Neuronal stem cell (in vitro differentiated cells): ENCODE measurements around the gene AKNAD1.
"Not testable (repeated sequence)": the region's sequence is repeated elsewhere in the genome, so short reads cannot be mapped to it uniquely, and the experiment has no call there.

ENCODE experiments used
- DNase-seq: peaks from one replicate; pipeline ENCODE4 v3.0.0-alpha.2; 2013; ENCODE audit warnings: low spot score
- H2AFZ ChIP-seq: one replicate; pipeline ENCODE4 v1.6.1; 2013; ENCODE audit warnings: mild to moderate bottlenecking, low read length, inconsistent platforms
- H2AK5ac ChIP-seq: 2 replicates; pipeline ENCODE4 v1.6.1; 2013; ENCODE audit warnings: low read depth, mild to moderate bottlenecking, inconsistent platforms, low read length, moderate library complexity, mixed read lengths
- H2BK120ac ChIP-seq: 2 replicates; pipeline ENCODE4 v1.6.1; 2013; ENCODE audit warnings: low read depth, mild to moderate bottlenecking, inconsistent platforms, low read length, moderate library complexity, mixed read lengths
- H2BK12ac ChIP-seq: one replicate; pipeline ENCODE4 v1.6.1; 2013; ENCODE audit warnings: low read length, inconsistent platforms
- H2BK15ac ChIP-seq: 2 replicates; pipeline ENCODE4 v1.6.1; 2013; ENCODE audit warnings: mild to moderate bottlenecking, low read length, inconsistent platforms, mixed read lengths
- H2BK5ac ChIP-seq: one replicate; pipeline ENCODE4 v1.6.1; 2013; ENCODE audit warnings: inconsistent platforms, mild to moderate bottlenecking, low read length, moderate library complexity
- H3K14ac ChIP-seq: one replicate; pipeline ENCODE4 v1.6.1; 2013; ENCODE audit warnings: low read length, inconsistent platforms
- H3K18ac ChIP-seq: 2 replicates; pipeline ENCODE4 v1.6.1; 2013; ENCODE audit warnings: low read length, inconsistent platforms
- H3K23ac ChIP-seq: 2 replicates; pipeline ENCODE4 v1.6.1; 2013; ENCODE audit warnings: low read depth, mild to moderate bottlenecking, mixed read lengths, low read length, inconsistent platforms; ENCODE audit not compliant: poor library complexity
- H3K27ac ChIP-seq: replicated peaks from 3 replicates; pipeline ENCODE4 v1.5.1; 2013; ENCODE audit warnings: low read length, inconsistent platforms
- H3K27me3 ChIP-seq, 3 experiments: 2 replicates each; pipeline ENCODE4 v1.6.1; 2013; ENCODE audit warnings: low read length in 3 of 3, mild to moderate bottlenecking in 2 of 3, inconsistent platforms in 1 of 3, low read depth in 1 of 3, mixed read lengths in 1 of 3, moderate library complexity in 1 of 3; ENCODE audit not compliant: control insufficient read depth in 3 of 3, insufficient read depth in 3 of 3
- H3K36me3 ChIP-seq, 2 donors: replicated peaks in 1 of 2; 2 replicates each; pipeline ENCODE4 v1.6.1; 2013; ENCODE audit warnings: low read length in 2 of 2; ENCODE audit not compliant: control insufficient read depth in 2 of 2, insufficient read depth in 2 of 2
- H3K4ac ChIP-seq: 2 replicates; pipeline ENCODE4 v1.6.1; 2013; ENCODE audit warnings: inconsistent platforms, mild to moderate bottlenecking, low read length, moderate library complexity
- H3K4me1 ChIP-seq, 2 donors: 1 replicate in 1 of 2; 2 replicates in 1 of 2; pipeline ENCODE4 v1.6.1; 2013; ENCODE audit warnings: low read length in 2 of 2, low read depth in 1 of 2; ENCODE audit not compliant: control insufficient read depth in 2 of 2, insufficient read depth in 1 of 2
- H3K4me2 ChIP-seq: one replicate; pipeline ENCODE4 v1.6.1; 2013; ENCODE audit warnings: mild to moderate bottlenecking, low read length, inconsistent platforms; ENCODE audit not compliant: insufficient read depth, poor library complexity, severe bottlenecking
- H3K4me3 ChIP-seq, 2 donors: 2 replicates each; pipeline ENCODE4 v1.5.1; 2013; ENCODE audit warnings: low read length in 2 of 2, mild to moderate bottlenecking in 2 of 2, inconsistent platforms in 1 of 2, moderate library complexity in 1 of 2
- H3K79me1 ChIP-seq: one replicate; pipeline ENCODE4 v1.6.1; 2013; ENCODE audit warnings: low read depth, mild to moderate bottlenecking, inconsistent platforms, low read length, moderate library complexity
- H3K9ac ChIP-seq: one replicate; pipeline ENCODE4 v1.6.1; 2013; ENCODE audit warnings: mild to moderate bottlenecking, low read depth, low read length, inconsistent platforms; ENCODE audit not compliant: poor library complexity
- H3K9me3 ChIP-seq, 2 donors: replicated peaks in 1 of 2; 2 replicates each; pipeline versions ENCODE3 to v1.6.1; 2013; ENCODE audit warnings: low read length in 2 of 2, mild to moderate bottlenecking in 2 of 2, inconsistent platforms in 1 of 2, low read depth in 1 of 2, mixed read lengths in 1 of 2, moderate library complexity in 1 of 2; ENCODE audit not compliant: control insufficient read depth in 2 of 2, insufficient read depth in 1 of 2
- H4K8ac ChIP-seq: one replicate; pipeline ENCODE4 v1.6.1; 2013; ENCODE audit warnings: low read depth, mild to moderate bottlenecking, inconsistent platforms, low read length, moderate library complexity
- H4K91ac ChIP-seq: one replicate; pipeline ENCODE4 v1.6.1; 2013; ENCODE audit warnings: low read length, low read depth, mild to moderate bottlenecking, inconsistent platforms; ENCODE audit not compliant: poor library complexity
- WGBS, 2 donors: extraction: QIAGEN DNeasy Blood & Tissue Kit; methylation state at CpG; one replicate each; pipeline ENCODE4 v1.1.7; 2013; ENCODE audit warnings: missing lambda C conversion rate in 2 of 2, mixed read lengths in 1 of 2; ENCODE audit not compliant: insufficient read length in 2 of 2, insufficient replicate concordance in 1 of 2; ENCODE audit errors: extremely low coverage in 2 of 2; 5-methylcytosine and 5-hydroxymethylcytosine counted together

AKNAD1 gene

GRCh38 chr1:108889706-108890384, 33.0 kb upstream of the AKNAD1 start:
- no peak overlapping the region for H3K23ac ChIP-seq
- H2BK12ac ChIP-seq = no peak overlapping the region
- no peak overlapping the region for H3K9ac ChIP-seq
- no peak overlapping the region for H2AK5ac ChIP-seq
- H3K4me1 ChIP-seq = peaks cover 0 to 4% of the 10 kb centered on the region in 2 donors
- no peaks in the 10 kb centered on the region for H3K36me3 ChIP-seq
- no peak for DNase-seq
- peak overlapping the region; percentile 41 for H2AFZ ChIP-seq
- no peak overlapping the region for H3K4ac ChIP-seq
- no peak overlapping the region for H2BK5ac ChIP-seq
- no peak overlapping the region for H2BK120ac ChIP-seq
- no peak overlapping the region for H3K18ac ChIP-seq
- no peak overlapping the region for H3K14ac ChIP-seq
- no peaks in the 10 kb centered on the region for H3K27me3 ChIP-seq
- H4K91ac ChIP-seq = no peak overlapping the region
- H4K8ac ChIP-seq = no peak overlapping the region
- no peak overlapping the region for H3K27ac ChIP-seq
- WGBS, 2 donors = no CpG with 5 or more reads among the region's 7 CpGs
- H3K4me2 ChIP-seq = no peak overlapping the region
- no peak overlapping the region for H3K4me3 ChIP-seq
- no peaks in the 10 kb centered on the region for H3K9me3 ChIP-seq
- no peaks in the 10 kb centered on the region for H3K79me1 ChIP-seq
- no peak overlapping the region for H2BK15ac ChIP-seq

GRCh38 chr1:108889006-108889645, 32.2 kb upstream of the AKNAD1 start:
- not testable (repeated sequence) for H3K9ac ChIP-seq, H3K9me3 ChIP-seq, H2BK12ac ChIP-seq, H3K14ac ChIP-seq, DNase-seq, H2BK15ac ChIP-seq, H2BK5ac ChIP-seq, H2BK120ac ChIP-seq, H3K79me1 ChIP-seq, H3K4ac ChIP-seq, H4K91ac ChIP-seq, H2AK5ac ChIP-seq, H3K4me1 ChIP-seq, H3K4me2 ChIP-seq, H3K23ac ChIP-seq, H3K18ac ChIP-seq, H3K36me3 ChIP-seq, H3K27me3 ChIP-seq, H2AFZ ChIP-seq, H3K27ac ChIP-seq, H3K4me3 ChIP-seq, H4K8ac ChIP-seq
- no CpG with 5 or more reads among the region's 6 CpGs for WGBS, 2 donors

GRCh38 chr1:108886292-108886691, 29.4 kb upstream of the AKNAD1 start:
- H2AFZ ChIP-seq = no peak overlapping the region
- no peak overlapping the region for H4K8ac ChIP-seq
- no peak for DNase-seq
- peaks cover 0 to 3% of the 10 kb centered on the region in 2 donors for H3K4me1 ChIP-seq
- no peaks in the 10 kb centered on the region for H3K27me3 ChIP-seq
- H3K14ac ChIP-seq = no peak overlapping the region
- H3K79me1 ChIP-seq = no peaks in the 10 kb centered on the region
- H2BK5ac ChIP-seq = no peak overlapping the region
- H2BK15ac ChIP-seq = no peak overlapping the region
- no peak overlapping the region for H3K23ac ChIP-seq
- no peak overlapping the region for H3K27ac ChIP-seq
- H2BK120ac ChIP-seq = no peak overlapping the region
- WGBS, 2 donors = no CpG with 5 or more reads among the region's 2 CpGs
- H3K4me3 ChIP-seq = no peak overlapping the region
- no peak overlapping the region for H4K91ac ChIP-seq
- no peaks in the 10 kb centered on the region for H3K36me3 ChIP-seq
- H3K4me2 ChIP-seq = no peak overlapping the region
- H2BK12ac ChIP-seq = no peak overlapping the region
- no peak overlapping the region for H2AK5ac ChIP-seq
- no peak overlapping the region for H3K18ac ChIP-seq
- no peaks in the 10 kb centered on the region for H3K9me3 ChIP-seq
- no peak overlapping the region for H3K4ac ChIP-seq
- H3K9ac ChIP-seq = no peak overlapping the region

GRCh38 chr1:108884968-108885367, 28.1 kb upstream of the AKNAD1 start:
- no peak overlapping the region for H2AFZ ChIP-seq
- H3K79me1 ChIP-seq = no peaks in the 10 kb centered on the region
- no peak overlapping the region for H3K23ac ChIP-seq
- H3K36me3 ChIP-seq = no peaks in the 10 kb centered on the region
- no peaks in the 10 kb centered on the region for H3K9me3 ChIP-seq
- no peak overlapping the region for H3K4me2 ChIP-seq
- H4K8ac ChIP-seq = no peak overlapping the region
- no peak overlapping the region for H2BK15ac ChIP-seq
- H2AK5ac ChIP-seq = no peak overlapping the region
- H3K4me3 ChIP-seq = no peak overlapping the region
- no peak overlapping the region for H2BK120ac ChIP-seq
- no peak overlapping the region for H3K14ac ChIP-seq
- DNase-seq = no peak
- no peak overlapping the region for H3K9ac ChIP-seq
- no peak overlapping the region for H3K18ac ChIP-seq
- no peak overlapping the region for H4K91ac ChIP-seq
- H3K4ac ChIP-seq = no peak overlapping the region
- peaks cover 0 to 3% of the 10 kb centered on the region in 2 donors for H3K4me1 ChIP-seq
- no peak overlapping the region for H2BK12ac ChIP-seq
- no peak overlapping the region for H3K27ac ChIP-seq
- H2BK5ac ChIP-seq = no peak overlapping the region
- no peaks in the 10 kb centered on the region for H3K27me3 ChIP-seq
